Peyer's patch (tissue), 4 donors: ENCODE measurements around the gene DHRSX.

Experiments
- CTCF ChIP-seq, 6 experiments: fragments of 450-650 bp in 4 of 6; fragments of 200-600 bp in 2 of 6; sonication (generic) in 1 of 6; IDR thresholded peaks; one replicate each; pipeline ENCODE4 v1.5.1; 2017 to 2019; ENCODE audit warnings: antibody characterized with exemption in 6 of 6, mild to moderate bottlenecking in 3 of 6, moderate library complexity in 1 of 6
- POLR2A ChIP-seq, 2 donors: fragments of 450-650 bp; IDR thresholded peaks; one replicate each; pipeline ENCODE4 v1.5.1; 2017; ENCODE audit warnings: antibody characterized with exemption in 2 of 2, mild to moderate bottlenecking in 2 of 2, moderate library complexity in 2 of 2

- TF ChIP-seq CTCF (IDR thresholded peaks at IDR 0.05), result no peak
- no peak for TF ChIP-seq POLR2A (IDR thresholded peaks at IDR 0.05)
These were observed 91.0 kb downstream of the DHRSX start for GRCh38 chrX:2409796-2410195.
